NT2/D1 (cell line): Measurements from ENCODE around the gene CPEB3.

Source experiments
- DNase-seq: peaks from one replicate; pipeline ENCODE4 v3.0.0-alpha.2; 2011; ENCODE audit warnings: low read depth, low spot score
- H3K27me3 ChIP-seq: 2 replicates; pipeline ENCODE4 v1.6.0; 2011; ENCODE audit warnings: mild to moderate bottlenecking; ENCODE audit not compliant: insufficient read length, insufficient read depth
- H3K36me3 ChIP-seq: 2 replicates; pipeline ENCODE4 v1.6.1; 2011; ENCODE audit warnings: mild to moderate bottlenecking, low read length, mixed read lengths; ENCODE audit not compliant: insufficient read depth, insufficient read length
- H3K4me1 ChIP-seq: 2 replicates; pipeline ENCODE4 v1.5.1; 2011; ENCODE audit not compliant: insufficient read depth, insufficient read length
- H3K4me3 ChIP-seq: 2 replicates; pipeline ENCODE4 v1.5.1; 2011; ENCODE audit warnings: low read depth; ENCODE audit not compliant: insufficient read length
- H3K9ac ChIP-seq: 2 replicates; pipeline ENCODE4 v1.6.0; 2011; ENCODE audit warnings: low read depth; ENCODE audit not compliant: insufficient read length
- H3K9me3 ChIP-seq: 2 replicates; pipeline ENCODE4 v1.5.1; 2011; ENCODE audit warnings: mild to moderate bottlenecking, low read length; ENCODE audit not compliant: insufficient read depth
- SUZ12 ChIP-seq: IDR thresholded peaks from 2 replicates; pipeline ENCODE4 v1.6.1; 2011; ENCODE audit not compliant: insufficient read length, insufficient read depth; ENCODE audit errors: extremely low read depth
- YY1 ChIP-seq: IDR thresholded peaks from 2 replicates; pipeline ENCODE4 v1.6.1; 2011; ENCODE audit not compliant: insufficient read length, insufficient read depth
- ZNF274 ChIP-seq: IDR thresholded peaks from 2 replicates; pipeline ENCODE4 v1.6.1; 2011; ENCODE audit warnings: mild to moderate bottlenecking, low read depth, low read length

The CPEB3 gene

DNA sequence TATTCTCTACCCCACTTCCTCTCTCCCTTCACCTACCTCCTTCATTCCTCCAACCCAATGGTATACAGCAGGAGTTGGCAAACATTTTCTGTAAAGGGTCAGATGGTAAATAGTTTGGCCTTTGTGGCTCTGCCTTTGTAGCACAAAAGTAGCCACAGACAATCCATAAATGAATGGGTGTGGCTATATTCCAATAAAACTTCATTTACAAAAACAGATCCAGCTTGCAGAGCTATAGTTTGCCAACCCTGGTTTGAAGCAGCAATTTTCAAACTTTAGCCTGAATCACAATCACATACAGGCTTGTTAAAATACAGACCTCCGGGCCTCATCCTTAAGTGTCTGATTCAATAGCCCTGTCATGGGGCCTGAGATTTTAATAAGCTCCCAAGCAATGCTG, 110.5 kb downstream of the CPEB3 start:
- Histone ChIP-seq H3K9me3 (no peaks in the 10 kb centered on the region), H3K9ac (no peak overlapping the region), H3K4me3 (no peak overlapping the region), H3K27me3 (no peaks in the 10 kb centered on the region), H3K36me3 (no peaks in the 10 kb centered on the region), H3K4me1 (no peaks in the 10 kb centered on the region)
- no peak for DNase-seq
- TF ChIP-seq ZNF274, result no peak
- no peak for TF ChIP-seq YY1
- no peak for TF ChIP-seq SUZ12

DNA sequence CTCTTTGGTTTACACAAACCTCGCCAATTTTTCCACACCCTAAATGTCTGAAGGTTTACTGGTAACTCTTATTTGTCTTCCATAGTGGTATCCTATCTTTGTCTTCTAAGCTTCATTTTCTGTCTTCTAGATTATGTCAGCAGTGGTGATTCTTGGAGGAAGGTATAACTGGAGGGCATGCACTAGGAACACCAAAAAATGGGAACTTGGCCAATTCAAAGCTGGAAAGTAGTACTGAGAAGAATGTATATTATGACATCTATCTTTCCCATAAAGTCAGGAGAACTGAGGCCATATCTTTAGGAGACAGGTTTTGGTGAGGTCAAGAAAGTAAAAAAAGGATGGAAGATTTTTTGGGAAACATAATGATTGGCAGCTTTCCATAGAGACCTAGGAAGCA, 113.3 kb downstream of the CPEB3 start:
- Histone ChIP-seq H3K9ac (no peak overlapping the region), H3K4me3 (no peak overlapping the region), H3K27me3 (no peaks in the 10 kb centered on the region), H3K36me3 (no peaks in the 10 kb centered on the region), H3K4me1 (no peaks in the 10 kb centered on the region), H3K9me3 (no peaks in the 10 kb centered on the region)
- TF ChIP-seq YY1 (no peak), SUZ12 (no peak), ZNF274 (no peak)
- DNase-seq, result no peak

DNA sequence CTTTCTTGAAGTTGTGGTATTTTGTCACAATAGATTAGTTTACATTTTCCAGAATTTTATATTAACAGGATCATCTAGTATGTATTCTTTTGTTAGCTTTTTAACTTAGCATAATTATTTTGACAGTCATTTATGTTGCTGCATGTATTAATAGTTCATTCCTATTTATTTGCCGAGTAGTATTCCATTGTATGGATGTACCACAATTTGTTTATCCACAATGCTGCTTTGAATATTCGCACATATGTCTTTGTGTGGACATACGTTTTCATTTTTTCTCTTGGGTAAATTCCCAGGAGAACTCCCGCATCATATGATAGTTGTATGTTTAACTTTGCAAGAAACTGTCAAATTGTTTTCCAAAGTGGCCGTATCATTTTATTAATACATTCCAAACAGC, 115.7 kb downstream of the CPEB3 start:
- H3K36me3 ChIP-seq, result no peaks in the 10 kb centered on the region
- no peak overlapping the region for H3K9ac ChIP-seq
- H3K4me3 ChIP-seq, result no peak overlapping the region
- no peaks in the 10 kb centered on the region for H3K9me3 ChIP-seq
- no peaks in the 10 kb centered on the region for H3K4me1 ChIP-seq
- TF ChIP-seq SUZ12, result no peak
- TF ChIP-seq ZNF274, result no peak
- DNase-seq, result no peak
- H3K27me3 ChIP-seq, result no peaks in the 10 kb centered on the region

DNA sequence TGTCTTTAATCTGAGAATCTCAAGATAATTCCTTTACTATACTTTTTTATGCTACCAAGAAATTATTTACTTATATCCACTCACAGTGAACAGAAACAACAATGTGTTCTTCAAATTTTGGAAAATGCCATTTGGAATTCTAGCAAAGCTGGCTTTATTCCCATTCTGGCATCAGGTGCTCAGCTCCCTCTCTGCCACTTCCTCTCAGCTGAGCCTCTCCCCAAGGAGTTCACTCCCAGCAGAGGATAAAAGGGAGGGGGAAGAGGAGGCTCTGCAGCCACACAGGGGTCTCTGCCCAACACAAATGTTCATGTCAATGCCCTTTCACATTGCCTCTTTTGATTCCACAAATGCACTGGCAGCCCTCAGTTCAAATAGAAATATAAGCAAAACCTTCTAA, 116.9 kb downstream of the CPEB3 start:
- Histone ChIP-seq H3K9ac (no peak overlapping the region), H3K9me3 (no peaks in the 10 kb centered on the region), H3K4me1 (no peaks in the 10 kb centered on the region), H3K27me3 (no peaks in the 10 kb centered on the region), H3K36me3 (no peaks in the 10 kb centered on the region), H3K4me3 (no peak overlapping the region)
- DNase-seq, result no peak
- TF ChIP-seq SUZ12 (no peak), ZNF274 (no peak), YY1 (no peak)

DNA sequence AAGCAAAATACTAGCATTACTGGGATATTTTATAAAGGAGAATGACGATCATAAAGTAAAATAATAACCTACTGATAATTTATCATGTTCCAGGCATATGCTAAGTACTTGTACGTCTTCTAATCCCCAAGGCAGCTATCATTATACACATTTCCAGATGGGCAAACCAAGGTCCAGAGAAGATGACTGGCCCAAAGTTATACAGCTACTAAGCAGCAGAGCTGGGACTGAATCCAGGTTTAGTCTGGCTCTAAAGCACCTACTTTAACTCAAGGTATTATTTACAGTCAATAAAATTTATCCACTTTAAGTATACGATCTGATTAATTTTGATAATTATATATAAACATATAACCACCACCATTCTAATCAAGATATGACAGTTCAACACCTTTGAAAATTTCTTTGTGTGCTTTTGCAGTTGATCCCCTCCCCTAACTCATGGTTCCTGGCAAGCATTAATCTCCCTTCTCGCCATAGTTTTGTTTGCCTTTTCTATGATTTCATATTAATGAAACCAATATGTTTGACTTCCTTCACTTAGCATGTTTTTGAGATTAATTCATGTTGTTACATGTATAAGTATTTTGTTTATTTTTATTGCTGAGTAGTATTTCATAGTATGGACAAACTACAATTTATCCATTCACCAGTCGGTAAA, 126.7 kb downstream of the CPEB3 start:
- Histone ChIP-seq H3K4me1 (no peaks in the 10 kb centered on the region), H3K27me3 (no peaks in the 10 kb centered on the region), H3K9me3 (0 out of 2 replicates have a peak, but pooled peaks cover 7% of the 10 kb centered on the region), H3K36me3 (no peaks in the 10 kb centered on the region), H3K9ac (no peak overlapping the region), H3K4me3 (no peak overlapping the region)
- TF ChIP-seq ZNF274, result no peak
- TF ChIP-seq YY1, result no peak
- TF ChIP-seq SUZ12, result no peak
- DNase-seq, result no peak

DNA sequence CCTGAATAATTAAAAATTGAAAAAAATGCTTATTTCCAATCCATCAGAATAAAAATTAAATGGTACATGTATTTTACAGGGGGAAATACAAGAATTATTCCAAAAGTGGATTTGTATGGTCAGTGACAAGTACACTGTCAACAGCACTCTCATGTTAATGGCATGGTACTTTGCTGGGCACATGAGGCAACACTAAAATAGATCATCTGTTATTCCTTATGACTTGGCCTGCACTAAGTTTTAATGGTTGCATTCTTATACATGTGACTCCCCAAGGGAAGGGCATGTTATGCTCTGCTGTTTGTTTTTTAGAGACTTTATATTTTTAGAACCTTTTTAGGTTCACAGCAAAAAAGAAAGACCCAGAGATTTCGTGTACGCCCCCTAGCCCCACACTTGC, 128.3 kb downstream of the CPEB3 start:
- no peaks in the 10 kb centered on the region for H3K27me3 ChIP-seq
- H3K4me3 ChIP-seq, result no peak overlapping the region
- H3K9me3 ChIP-seq, result 0 out of 2 replicates have a peak, but pooled peaks cover 7% of the 10 kb centered on the region
- no peaks in the 10 kb centered on the region for H3K4me1 ChIP-seq
- DNase-seq, result no peak
- H3K36me3 ChIP-seq, result no peaks in the 10 kb centered on the region
- TF ChIP-seq ZNF274 (no peak), YY1 (no peak), SUZ12 (no peak)
- no peak overlapping the region for H3K9ac ChIP-seq

DNA sequence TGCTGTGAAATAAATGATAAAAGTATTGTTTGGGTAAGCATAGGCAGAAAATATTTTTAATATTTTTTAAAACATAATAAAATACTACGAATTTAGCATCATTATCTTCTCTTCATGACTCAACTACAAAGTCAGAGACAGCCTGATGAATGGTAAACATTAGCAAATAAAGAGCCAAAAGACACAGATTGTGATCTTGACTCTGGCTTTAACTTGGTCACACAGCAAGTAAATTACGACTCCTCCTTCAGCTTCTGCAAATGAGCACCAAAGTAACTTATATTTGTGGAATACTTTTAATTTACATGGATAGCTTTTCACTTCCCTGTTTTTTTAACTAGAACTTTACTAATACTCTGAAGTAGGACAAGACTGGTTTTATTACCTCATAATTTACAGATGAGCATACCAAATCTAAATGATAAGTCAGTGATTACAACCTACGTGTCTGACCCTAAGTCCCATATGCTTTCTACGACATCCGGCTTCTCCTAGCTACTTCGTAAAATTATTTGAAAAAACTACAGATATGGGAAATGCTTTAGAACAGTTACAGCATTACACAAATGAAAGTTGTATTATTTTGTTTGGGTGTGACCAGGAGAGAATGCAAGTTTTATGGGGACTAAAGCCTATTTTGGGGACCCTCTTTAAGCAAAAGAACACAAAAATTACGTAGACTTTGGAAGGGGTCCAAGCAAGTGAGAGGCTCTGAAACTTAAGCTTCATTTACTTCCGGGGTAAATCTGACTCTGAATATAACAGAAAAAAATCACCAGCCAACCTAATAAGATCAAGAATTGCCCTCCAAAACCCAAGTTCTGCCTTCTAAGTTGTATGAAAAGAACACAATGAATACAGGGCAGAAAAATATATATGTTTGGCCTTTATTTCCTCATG, 133.8 kb downstream of the CPEB3 start:
- H3K36me3 ChIP-seq, result no peaks in the 10 kb centered on the region
- H3K9me3 ChIP-seq, result no peaks in the 10 kb centered on the region
- no peaks in the 10 kb centered on the region for H3K27me3 ChIP-seq
- no peak overlapping the region for H3K4me3 ChIP-seq
- H3K9ac ChIP-seq, result no peak overlapping the region
- no peaks in the 10 kb centered on the region for H3K4me1 ChIP-seq
- TF ChIP-seq SUZ12 (no peak), ZNF274 (no peak), YY1 (no peak)
- DNase-seq, result no peak
